RCC 7860 (cell line): ENCODE measurements around the gene KIF3A.

Experiments
- DNase-seq: peaks from one replicate; pipeline ENCODE4 v3.0.0-alpha.2; 2015; ENCODE audit warnings: low spot score
- FAIRE-seq: peaks from 2 replicates; lab custom pipeline; 2012; peaks lifted over from hg19 to GRCh38; lab: Jason Lieb, UNC

KIF3A gene

DNA sequence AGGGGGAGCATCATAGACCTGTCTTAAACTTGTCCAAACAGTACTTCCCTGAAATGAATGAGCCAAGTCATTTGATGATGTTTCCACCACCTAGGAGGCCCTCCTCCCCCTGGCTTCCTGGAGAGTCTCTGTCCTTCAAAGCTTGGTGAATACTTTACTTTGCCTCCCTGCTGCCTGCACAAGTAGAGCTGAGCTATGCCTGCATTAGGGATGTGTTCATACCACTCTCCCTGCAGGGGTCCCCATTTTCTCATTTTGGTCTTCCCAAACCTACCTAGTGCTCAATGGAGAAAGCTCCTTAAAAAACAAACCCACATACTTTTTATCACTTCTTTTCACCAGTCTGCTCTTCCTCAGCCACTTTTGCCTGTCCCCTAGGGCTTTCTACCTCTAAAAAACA, 17.6 kb upstream of the KIF3A start:
- no peak for DNase-seq

DNA sequence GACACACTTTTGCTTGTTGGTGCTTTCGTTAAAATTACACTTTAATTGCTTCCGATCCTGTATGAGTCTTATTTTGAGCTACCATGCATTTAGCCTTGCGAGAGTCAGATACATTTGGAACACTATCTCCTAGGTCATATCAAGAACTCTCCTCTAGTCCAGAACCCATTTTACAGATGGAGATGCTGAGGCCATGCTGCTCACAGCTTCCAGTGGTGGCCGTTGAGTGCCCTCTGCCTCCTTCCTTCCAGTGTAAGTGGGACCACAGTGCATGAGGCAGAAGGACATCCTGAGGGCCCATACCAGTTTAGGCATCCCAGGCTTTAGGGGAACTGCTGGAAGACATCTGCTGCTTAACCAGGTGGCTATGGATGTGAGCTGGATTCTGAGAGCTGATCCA, 16.8 kb upstream of the KIF3A start:
- FAIRE-seq: no peak
- DNase-seq: no peak

More for the DNA sequence above, 17.6 kb upstream of the KIF3A start:
- no peak for FAIRE-seq

DNA sequence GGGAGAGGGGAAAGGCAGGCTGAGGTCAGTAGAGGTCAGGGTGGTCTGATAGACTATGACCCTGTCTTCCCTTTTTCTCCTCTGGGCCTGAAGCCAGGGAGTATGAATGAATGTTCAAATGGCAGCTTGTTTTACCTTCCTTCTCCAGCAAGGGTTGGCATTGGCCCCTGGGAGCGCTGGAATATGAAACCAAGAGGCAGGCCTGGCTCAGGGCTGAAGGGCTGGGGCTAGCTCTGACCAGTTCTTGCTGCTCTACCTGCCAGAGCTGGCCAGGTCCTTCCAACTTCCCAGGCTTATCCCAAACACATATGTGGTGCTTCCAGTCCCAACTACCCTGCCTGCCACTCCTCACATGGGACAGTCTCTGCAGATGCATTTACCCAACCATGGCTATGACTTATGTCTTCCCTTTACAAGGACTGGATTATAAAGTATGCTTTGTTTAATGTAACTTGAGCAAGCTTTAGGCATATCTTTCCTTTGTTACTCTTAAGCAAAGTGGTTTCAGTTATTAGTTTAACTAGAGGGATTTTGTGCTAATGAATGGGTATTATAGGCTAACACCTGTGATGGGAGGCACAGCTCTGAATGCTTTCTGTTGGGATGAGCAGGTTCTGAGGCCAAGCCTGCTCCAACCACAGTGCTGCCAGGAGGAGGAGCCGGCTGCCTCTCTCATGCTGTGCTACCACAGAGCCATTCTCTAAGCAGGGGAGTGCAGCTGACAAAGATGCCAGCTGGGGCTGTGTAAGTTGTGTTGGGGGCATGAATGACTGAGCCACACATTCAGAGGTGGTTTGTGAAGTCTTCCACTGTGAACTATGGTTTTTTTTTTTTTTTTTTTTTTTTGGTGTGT, 16.0 kb upstream of the KIF3A start:
- no peak for DNase-seq
- no peak for FAIRE-seq

DNA sequence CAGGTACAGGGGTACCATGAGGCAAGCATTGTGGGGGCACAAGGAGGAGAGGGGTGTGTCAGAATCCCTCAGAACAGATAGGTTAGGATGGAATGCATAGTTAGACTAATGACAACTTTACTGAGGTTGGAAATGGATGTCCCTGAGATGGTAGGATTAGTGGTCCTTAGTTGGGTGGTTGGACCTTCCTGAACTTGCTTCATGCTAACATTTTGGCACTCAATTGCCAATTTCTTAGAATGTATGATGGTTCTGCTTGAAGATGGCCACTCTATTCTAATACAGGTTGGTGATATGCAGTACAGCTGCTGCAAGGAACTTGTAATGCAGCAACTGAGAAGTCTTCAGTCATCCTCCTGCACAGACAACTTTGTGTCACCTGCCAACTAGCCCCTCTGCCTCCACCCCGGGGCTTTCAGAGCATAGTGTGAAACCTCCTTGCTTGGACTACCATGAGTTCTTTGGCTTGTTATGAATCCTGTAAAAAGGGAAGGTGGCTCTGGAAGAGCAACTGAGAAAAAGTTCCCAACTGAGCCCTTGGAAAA, 15.3 kb upstream of the KIF3A start:
- DNase-seq: no peak
- FAIRE-seq: no peak

DNA sequence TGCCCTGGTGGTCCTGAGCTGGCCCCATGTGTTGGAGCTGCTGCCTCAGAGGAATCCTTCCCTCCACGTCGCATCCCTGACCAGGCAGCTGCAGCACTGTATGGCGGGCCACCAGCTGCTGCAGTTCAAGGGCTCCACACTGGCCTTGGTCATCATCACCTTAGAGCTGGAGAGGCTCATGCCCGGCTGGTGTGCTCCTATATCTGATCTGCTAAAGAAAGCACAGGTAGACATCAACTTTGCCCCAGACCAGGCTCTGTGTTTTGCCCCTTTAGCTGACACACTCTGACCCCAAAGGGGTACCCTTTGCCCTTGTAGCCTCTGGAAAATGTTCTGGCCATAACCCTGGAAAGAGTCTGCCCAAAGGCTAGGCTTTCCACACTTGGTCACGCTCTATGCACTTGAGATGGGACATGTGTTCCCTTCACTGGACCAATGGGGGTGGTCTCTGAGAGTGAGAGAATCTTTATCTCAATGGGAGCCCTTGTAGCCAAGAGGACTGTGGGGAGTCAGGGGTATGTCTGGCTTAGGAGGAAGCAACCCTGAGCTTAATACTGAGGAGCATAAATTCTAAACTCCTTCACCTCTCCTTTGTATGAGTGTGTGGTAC, 14.7 kb upstream of the KIF3A start:
- DNase-seq (no peak), FAIRE-seq (no peak)

DNA sequence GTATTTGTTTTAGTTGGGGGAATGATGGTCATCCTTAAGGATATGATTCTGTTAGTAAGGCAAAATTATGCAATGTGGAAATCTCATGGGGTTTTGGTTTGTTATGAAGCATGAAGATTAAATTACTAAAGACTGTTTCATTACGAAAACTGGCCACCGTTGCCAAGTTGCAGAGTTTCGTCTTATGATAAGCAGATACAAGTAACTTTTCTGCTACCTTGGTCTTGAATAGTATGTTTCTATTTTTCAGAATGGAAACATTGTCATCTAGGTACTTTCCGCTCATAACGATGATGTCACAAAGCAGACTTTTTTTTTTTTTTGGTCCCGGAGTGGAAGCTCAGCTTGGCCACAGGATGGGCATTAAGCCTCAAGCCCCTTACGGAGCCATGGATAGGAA, 14.1 kb upstream of the KIF3A start:
- FAIRE-seq: no peak
- DNase-seq: no peak

DNA sequence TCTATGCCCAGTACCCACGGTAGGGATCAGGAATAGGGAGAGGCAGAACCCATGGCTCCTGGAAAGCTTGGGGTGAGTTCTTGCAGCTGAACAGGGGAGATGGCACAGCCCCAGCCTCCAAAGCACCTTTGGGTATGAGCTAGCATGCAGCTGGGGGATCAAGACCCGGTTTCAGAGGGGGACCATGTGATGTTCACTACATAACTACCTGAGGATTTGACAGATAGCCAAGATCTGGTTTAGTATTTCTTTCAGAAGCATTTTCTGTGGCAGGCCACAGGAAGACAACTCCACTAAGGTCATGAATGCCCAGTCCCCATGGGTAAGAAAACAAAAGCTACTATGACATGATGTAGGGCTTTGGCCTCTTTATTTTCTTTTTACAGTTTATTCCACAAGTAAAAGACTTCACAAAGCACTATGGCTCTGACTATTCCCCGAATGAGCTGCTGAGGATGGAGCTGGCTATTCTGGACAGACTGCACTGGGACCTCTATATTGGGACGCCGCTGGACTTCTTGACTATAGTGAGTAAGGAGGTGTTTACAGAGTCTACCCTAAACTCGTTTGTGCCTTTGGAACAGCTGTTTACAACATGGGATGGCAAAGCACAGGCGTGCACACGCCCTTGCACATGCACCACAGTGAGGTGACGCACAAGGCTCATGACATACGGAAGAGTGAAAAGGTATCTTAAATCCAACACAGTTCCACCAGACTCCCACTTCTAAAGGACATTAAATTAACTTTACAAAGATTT, 13.3 kb upstream of the KIF3A start:
- DNase-seq (no peak), FAIRE-seq (no peak)

DNA sequence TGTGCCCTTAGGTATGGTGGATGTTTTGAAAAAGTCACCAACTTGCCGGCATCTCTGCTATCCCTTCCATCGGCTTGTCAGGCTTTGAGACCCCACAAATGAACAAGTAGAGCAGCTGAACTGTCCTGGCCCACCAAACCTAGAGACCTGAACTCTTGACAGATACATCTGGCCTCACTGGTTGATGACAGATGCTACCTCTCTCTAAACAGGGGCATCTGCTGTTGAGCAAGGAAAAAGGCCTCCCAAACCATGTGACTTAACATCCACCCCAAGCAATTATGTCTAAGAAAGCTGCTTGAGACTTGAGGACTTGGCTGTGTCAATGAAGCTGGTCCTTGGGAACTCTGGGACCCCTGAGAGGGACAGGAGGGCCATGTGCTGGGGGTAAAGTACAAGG, 12.2 kb upstream of the KIF3A start:
- DNase-seq (no peak), FAIRE-seq (no peak)

DNA sequence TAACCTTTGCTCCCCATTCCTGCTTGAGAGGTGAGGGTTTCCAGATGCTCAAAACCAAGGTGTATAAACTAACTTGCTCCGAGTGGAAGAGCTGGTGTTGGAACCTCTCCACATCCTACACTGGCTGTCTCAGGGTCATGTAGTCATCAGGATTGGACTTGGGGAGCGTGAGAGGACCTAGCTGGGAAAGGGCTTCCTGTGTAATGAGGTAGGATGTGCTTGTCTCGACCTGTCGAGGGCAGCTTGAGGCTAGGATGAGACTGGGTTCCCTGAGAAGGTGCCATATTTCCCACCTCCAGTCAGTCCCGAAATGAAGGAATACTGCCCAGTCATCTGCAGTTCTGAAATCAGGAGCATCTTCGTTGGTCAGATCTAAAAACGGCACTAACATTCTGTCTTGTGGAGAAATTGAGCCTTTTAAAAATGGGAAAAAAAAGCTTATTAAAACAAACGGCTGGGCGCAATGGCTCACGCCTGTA, 11.2 kb upstream of the KIF3A start:
- DNase-seq: no peak
- FAIRE-seq: no peak

DNA sequence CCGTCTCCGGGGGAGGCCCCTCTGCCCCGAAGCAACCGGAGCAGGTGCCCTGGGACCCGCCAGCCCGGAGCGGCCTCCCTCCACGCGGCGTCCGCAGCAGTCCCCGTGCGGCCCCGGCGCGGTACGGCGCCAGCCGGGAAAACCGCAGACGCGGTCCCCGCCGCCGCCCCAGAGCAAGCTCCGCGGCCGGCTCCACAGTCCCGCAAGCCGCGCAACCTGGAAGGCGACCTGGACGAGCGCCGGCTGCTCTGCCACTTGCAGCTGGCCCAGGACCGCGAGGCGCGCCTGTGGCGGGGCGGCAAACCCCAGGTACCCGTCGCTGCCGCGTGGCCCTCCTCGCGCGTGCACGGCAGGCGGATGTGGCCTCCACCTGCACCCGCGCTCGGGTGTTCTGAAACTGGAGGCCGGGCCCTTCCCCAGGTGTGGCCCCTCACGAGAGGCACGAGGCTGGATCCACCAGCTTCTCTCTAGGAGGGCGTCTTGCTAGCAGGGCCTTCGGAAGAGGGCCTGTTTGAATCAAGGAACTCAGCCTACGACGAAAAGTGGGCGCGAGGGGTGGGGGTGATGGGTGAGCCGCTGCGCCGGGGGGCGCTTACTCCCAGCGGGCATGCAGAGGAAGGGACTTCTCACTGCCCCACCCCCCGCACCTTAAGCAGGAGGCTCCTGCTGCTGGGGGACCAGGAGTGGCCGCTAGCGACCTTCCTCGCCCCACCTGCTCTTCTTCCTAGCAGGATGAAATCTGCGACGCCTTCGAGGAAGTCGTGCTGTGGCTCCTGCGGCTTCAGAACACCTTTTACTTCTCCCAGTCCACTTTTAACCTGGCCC, 10.5 kb upstream of the KIF3A start:
- FAIRE-seq (no peak), DNase-seq (no peak)

DNA sequence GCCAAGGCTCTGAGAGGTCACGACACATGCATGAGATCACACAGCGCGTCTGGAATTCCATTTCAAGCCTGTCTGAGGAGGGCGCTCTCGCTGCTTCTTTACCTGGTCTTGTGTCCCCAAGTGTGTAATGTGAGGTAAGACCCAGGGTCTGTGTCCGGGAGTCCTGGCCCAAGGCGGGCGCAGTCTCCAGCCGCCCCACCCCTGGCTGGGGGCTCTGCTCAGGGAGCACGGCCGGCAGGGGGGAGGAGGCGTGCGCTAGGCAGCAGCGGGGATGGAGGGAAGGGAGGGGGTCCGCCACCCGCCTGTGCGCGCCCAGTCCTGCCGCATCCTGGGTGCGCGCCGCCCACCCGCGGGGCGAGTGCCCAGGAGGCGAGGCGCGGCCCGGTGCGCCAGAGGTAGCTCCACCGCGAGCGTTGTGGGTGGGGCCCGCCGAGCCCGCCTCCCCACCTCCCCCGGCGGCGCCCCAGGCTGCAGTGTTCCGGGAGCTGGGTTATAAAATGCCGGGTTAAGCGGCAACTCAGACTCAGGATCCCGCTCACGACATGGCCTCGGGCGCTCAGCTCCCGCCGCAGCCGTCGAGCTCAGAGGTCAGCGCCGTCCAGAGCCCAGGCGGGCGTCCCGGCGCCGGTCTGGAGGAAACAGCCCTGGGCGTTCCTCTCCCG, 9.7 kb upstream of the KIF3A start, which contains the start of gene CCNI2:
Gene CCNI2, plus strand, starts transcription at position 473 of the 662 bp plus-strand sequence. Its CDS starts 70 bp downstream, at position 543.
- DNase-seq: no peak
- FAIRE-seq: no peak

DNA sequence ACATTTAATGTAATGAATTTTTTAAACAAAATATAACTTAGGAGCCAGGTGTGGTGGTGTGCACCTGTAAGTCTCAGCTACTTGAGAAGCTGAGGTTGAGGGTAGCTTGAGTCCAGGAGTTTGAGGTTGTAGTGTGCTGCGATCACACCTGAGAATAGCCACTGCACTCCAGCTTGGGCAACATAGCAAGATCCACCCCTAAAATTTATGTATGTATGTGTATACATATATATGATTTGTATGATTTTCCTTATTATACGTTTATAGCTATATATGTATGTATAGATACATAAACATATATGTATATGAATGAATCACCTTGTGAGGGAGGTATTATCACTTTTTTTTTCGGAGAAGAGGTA, 9.2 kb upstream of the KIF3A start:
- DNase-seq: no peak
- no peak for FAIRE-seq

DNA sequence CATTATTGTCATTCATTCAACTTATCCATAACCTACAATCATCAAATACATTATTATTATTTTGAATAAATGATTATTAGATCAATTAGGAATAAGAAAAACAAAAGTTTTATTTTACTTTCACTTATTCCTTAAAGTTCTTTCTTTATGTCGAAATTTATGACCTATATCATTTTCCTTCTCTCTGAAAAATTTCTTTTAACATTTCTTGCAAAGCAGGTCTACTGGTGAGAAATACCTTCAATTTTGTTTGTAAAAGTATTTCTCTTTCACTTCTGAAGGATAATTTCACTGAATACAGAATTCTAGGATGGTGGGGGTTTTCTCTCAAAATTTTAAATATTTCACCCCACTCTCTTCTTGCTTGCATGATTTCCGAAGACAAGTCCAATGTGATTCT, 7.3 kb upstream of the KIF3A start:
- FAIRE-seq (no peak), DNase-seq (no peak)

DNA sequence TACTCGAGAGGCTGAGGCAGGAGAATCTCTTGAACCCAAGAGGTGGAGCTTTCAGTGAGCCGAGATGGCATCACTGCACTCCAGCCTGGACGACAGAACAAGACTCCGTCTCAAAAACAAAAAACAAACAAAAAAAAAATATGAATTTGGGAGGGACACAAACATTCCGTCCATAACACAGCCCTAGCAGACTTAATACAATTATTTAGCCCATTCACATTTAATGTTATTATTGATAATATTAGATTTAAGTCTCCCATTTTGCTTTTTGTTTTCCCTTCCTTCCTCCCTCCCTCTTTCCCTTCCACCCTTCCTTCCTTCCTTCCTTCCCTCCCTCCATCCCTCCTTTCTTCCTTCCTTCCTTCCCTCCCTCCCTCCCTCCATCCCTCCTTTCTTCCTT, 5.3 kb upstream of the KIF3A start:
- no peak for DNase-seq
- no peak for FAIRE-seq

DNA sequence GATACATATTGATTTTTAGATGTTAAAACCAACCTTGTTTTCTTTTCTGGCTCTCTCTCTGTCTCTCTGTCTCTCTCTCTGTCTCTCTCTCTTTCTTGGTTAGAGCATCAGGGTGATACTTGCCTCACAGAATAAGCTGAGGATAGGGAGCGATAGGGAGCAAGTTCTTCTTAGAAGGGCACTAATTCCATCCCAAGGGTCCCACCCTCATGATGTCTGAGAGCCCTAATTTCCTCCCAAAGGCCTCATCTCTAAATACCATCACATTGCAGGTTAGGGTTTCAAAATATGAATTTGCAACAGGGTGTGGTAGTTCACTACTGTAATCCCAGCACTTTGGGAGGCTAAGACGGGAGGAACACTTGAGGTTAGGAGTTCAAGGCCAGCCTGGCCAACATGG, 4.8 kb upstream of the KIF3A start:
- DNase-seq: no peak
- no peak for FAIRE-seq

DNA sequence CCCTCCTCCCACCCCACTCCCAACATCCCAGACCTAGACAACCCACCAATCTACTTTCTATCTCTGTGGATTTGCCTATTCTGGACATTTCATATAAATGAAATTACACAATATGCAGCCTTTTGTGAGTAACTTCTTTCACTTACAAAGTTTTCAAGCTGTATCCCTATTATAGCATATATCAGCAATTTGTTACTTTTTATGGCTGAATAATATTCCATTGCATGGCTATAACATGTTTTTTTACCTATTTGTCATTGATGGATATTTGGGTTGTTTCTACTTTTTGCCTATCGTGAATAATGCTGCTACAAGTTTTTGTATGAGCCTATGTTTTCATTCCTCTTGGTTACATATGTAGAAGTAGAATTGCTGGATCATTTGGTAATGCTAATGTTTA, 1.9 kb upstream of the KIF3A start:
- DNase-seq (no peak), FAIRE-seq (no peak)

DNA sequence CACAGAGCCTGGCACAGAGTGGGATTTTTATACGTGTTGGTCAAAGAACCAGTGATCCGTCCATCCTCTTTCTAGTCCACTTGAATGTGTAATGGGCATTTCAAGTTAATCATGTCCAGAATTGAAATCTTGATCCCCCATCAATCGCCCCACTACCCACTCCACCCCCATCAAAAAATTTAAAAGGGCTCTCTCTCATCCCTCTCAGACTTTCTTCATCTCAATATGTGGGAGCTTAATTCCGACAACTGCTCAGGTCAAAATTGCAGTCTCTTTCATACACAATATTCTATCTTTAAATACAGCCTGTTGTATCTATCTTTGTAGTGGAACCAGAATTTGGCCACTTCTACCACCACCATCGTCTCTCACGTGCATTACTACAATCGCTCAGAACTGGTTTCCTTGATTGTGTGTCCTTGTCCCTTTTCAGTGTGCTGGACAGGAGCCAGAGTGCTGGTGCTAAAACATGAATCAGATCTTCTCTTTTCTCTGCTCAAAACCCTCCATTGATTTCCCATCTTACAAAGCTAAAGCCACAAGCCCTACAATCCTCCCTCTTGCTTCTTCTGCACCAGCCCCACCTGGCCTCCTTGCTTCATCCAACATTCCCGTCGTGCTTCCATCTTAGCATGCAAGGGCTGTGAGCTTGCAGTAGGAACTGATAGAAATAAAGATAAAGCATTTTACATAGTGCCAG, 786 bp upstream of the KIF3A start:
- FAIRE-seq (no peak), DNase-seq (no peak)

DNA sequence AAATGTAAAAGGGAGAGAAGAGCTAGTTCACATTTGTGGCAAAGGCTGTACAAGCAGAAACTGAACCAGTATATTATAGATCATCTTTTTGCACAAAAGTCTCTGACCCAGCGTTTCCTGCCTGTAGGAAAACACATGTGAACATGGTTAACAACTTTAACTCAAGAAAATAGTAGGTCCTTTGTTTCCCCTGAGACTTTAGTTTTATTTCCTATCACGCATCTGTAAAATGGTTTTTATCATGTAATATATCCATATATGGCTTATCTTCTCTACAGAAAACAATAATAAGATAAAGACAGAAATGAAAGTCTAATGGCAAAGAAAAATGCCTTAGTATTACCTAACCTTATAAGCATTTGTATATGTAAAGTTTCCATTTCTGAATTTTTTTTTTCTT, 2.7 kb downstream of the KIF3A start:
- DNase-seq (no peak), FAIRE-seq (no peak)

DNA sequence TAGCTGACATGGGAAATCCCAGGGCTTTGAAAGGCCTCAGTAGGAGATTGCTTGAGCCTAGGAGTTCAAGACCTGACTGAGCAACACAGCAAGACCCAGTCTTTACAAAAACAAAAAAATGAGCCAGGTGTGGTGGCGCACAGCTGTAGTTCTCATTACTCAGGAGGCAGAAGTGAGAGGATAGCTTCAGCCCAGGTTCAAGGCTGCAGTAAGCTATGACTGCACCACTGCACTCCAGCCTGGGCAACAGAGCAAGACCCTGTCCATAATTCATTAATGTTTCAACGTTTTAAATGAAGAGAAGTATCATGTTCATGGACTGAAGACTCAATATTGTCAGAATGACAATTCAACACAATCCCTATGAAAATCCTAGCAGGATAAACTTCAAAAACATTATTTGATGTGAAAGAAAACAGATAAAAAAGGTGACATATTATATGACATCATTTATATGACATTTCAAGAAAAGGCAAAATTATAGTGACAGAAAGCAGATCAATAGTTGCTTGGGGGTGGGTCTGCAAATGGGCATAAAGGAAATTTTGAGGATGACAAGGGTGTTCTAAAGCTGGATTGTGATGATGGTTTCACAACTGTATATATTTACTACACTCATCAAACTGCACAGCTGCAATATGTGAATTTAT, 3.7 kb downstream of the KIF3A start:
- no peak for DNase-seq
- FAIRE-seq: no peak
